HG03039 (cell line): ENCODE data around the gene NUP210.

Experiments
- ATAC-seq: cut with Tn5 transposase; IDR thresholded peaks from one replicate; pipeline ENCODE4 v1.9.1; 2021; ENCODE audit warnings: mild to moderate bottlenecking, moderate library complexity; ENCODE audit not compliant: unreplicated experiment

The NUP210 gene

DNA sequence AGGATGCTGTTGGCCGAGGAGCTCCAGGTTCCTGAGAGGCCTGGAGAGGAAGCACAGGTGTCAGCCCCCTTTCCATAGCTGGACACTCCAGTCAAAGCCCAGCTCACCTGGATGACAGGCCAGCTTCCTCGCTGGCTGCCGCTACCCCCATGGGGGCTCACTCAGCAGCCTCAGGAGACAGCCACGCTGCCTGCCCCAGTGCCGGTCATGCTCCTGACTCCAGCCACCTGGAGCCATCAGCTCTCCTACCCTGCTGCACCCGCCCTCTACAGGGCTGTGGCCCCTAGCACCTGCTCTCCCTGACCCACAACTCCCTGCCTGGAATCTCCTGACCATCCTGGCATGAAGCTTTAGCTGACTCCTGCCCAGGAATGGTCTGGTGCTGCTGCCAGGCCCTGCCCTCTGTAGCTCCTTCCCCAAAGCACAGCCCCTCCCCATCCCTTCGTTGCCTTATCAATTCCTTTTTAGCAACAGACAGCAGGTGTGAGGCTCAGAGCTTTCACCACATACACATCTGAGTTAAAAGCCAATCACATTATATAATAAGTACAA is 94.2 kb downstream of the NUP210 start:
- ATAC-seq = no peak

DNA sequence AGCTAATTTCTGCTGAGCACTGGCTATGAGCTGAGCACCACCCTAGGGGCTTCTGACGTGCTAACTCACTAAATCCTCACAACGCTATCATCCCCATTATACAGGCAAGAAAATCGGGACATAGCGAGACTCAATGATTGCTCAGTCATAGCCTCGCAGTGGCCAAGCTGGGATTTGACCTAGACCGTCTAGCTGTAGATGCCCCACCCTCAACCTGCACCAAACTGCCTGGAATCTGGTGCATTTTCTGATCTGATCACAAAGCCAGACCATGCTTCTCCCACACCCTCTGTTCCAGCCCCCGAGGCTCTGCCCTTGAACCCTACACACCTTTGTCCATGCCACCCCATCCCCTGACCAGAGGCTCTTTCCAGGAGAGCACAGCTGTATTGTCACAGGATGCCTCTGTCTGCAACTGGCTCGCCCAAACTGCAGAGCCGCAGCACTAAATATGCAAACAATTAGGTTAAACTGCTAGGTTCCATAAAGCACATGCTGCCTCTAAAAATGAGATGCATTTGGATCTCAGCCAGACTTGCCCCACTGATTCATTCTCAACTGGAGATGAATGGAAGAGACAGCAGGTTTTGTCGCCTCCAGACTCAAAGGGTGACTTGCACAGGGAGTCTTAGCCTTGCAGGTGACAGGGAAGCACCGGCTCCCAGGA is 95.2 kb downstream of the NUP210 start:
- ATAC-seq = no peak

DNA sequence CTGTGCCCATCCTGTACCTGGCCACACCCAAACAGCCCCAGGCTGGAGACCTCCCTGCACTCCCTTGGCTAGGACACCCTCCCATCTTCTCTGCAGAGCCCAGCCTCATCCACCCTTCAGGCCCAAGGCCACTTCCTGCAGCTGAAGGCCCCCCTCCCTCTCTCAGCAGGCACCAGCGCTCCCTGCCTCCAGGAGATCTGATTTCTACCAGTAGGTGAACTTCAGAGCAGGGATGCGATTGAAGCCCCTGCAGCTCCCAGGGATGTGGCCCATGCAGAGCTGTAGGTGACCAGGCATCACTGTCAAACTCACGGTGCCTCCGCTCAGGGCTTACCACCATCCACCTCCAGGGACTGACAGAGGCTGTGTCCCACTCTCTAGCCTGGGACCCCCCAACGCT is 96.3 kb downstream of the NUP210 start:
- no peak for ATAC-seq

DNA sequence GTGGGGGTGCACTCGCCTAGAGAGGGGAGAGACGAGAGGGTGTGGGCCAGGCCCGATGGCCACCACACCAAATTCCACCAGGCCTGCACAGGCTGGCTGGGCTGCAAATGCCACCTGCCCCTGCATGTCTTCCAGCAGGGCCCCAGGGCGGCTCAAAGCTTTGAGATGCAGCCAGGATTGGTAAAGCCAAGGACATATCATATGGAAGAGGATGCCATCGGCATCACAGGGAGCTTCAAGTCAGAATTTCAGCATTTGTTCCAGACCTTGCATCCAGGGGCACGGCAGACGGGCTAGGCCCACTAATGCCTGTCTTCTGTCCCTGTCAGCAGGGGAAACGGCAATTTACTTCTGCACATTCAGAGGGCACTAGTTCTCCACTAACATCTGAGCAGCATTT is 97.8 kb downstream of the NUP210 start:
- no peak for ATAC-seq

DNA sequence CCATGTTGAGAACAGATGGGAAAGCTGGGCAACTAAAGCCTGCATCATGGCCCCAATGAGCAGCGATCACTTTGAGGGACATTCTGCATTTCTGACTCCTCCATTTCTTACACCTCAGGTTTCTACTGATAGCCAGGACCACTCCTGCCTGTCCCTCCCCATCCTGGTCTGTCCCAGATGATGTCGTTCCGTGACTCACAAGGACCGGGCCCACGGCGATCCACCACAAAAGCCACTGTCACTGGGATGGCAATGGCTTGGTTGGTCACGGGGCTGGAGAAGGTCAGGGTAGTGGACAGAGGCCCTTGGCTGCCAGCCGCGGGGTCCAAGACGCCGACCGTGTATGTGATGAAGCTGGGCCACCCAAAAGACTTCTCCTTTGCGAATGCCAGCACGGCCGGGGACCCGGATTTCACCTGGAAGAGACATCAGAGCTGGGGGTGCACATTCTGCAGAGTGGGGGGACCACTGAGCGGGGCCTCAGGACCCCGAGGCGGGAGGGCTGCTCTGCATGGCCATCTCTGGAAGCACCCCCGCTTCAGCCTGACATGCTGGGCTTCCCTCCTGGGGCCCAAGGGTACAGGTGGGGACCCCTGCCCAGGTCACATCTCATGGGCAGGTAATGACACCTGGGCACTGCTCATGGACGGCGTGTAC is 100.4 kb downstream of the NUP210 start:
- no peak for ATAC-seq

DNA sequence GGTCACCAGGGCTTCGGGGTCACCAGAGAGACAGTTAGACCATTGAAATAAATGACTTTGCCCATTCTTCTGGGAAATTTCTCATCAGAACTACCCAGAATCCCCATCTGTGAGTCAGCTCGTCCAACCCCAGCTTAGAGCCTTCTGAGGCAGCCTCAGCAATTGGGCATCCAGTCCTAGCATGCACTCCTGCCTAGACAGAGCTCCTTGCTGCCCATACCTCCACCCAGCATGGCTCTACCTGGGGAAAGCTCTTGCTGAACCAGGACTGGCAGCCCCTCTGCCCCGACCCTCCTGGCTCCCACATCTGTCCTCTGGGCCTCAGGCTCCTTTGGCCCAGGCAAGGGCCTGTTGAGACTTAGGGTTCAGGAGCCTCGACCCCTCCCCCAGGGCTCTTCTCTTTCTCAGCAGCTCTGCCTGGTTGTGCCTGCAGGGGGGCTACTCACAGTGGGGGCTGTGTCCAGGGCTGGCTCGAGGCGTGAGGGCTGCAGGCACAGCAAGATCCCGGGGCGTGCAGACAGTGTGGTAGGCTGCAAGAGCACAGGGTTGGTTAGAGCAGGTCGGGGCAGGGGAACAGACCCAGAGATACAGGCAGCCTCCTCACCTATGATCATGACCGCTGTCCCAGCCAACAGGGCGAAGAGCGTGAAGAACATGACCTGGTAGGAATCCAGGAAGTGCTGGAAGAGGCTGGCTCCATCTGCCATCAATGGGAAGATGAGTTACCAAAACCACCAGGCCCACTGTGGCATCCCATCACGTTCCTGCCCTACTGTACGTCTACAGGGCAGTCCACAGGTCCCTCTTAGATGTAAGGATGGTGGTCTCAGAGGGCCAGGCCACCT is 101.3 kb downstream of the NUP210 start:
- no peak for ATAC-seq

DNA sequence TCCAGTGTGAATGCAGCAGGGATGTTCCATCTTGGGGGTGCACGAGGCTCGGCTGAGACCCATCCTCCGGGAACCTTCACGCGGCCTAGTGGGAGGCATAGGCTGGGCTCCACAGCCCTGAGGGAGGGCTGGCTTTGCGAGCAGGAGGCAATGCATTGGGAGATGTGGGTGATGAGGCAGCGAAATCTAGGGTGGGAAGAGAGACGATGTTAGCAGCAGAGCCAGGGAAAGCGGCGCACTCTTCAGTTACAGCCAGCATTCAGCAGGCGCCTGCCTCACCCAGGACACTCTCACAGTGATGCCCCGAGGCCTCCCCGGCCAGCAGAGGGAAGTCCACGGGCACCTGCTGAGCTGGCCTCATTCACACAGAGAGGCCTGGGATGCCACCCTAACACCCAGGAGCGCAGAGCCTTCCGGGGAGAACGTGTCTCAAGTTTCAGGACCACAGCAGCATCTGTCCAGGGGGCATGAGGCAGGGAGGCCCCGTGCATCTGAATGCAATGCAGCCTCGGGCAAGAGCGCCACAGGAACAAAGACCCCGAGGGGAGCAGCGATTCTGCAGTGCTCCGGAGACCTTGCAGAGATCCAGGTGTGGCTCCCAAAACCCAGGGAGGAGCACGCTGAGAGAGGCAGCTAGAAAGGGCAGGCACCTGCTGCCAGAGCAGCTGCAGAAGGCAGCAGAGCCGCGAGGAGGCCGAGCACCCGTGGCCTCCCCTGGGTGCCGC is 102.4 kb downstream of the NUP210 start:
- ATAC-seq = no peak

DNA sequence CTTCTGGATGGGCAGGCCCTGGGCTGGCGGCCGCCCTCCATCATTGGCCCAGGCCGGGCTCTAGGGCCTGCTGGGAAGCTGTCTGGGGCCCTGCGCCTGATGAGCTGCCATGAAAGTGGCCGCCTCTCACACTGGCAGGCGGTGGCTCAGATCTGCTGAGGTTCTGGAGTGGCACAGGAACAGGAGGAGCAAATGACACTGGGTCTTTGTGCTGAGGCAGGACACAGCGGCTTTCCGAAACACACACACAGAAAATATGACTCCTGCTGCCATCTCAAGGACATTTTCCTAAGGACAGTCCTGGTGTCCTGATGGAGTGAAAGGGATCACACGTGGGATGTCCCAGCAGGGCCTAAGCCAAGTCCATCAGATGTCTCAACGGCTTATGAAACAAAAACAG is 103.5 kb downstream of the NUP210 start:
- no peak for ATAC-seq

DNA sequence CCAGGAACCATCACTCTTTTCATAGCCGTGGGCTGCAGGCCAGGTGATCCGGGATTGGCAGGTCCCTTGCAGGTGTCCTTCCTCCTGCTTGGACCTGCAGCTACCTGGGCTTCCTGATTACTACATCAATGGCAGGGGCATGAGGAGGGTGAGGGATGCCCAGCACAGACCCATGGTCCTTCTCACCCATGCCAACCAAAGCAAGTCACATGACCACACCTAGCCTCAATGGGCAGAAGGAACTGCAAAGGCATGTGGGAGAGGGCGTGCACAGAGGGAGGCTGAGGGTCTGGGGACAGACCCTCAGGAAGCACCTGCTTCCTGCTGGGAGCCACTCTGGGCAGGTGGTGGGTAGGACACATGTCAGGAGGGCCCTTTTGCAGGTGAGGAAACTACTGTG is 105.2 kb downstream of the NUP210 start:
- no peak for ATAC-seq

DNA sequence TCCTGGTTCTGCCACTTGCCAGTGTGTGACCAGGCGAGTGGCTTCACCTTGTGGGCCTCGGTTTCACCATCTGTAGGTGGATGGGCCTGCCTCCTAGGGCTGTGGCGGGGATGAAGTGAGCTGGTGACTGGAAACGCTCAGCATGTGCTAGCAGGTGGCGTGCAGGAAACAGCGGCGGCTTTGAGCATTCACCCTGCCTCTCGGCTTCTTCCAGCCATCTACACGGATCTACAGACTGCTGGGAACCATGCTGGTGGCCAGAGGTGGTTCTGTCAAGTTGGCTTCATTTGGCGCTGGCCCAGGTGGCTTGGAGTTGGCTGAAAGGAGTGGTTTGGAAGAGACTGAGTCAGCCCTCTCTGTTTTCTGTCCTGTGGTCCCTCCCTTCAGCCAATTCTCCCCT is 106.3 kb downstream of the NUP210 start:
- ATAC-seq = no peak

DNA sequence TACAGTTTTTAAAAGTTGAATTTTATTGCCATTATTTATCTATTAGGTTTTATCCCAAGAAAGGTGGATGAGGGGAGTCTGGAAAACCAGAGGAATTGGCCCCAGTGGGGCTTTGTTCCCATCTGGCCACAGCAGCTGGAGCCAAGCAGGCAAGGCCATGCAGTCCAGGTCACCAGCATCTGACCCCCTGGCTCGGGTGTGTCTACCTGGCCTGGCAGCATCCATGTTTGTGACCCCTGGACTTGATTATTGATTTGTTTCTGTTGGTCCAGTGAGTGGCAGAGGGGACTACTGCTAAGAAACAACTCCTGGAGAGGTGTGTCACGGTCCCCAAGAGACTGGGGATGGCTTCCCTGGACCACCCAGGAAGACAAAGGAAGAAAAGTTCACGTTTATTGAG is 111.1 kb downstream of the NUP210 start:
- ATAC-seq = no peak

DNA sequence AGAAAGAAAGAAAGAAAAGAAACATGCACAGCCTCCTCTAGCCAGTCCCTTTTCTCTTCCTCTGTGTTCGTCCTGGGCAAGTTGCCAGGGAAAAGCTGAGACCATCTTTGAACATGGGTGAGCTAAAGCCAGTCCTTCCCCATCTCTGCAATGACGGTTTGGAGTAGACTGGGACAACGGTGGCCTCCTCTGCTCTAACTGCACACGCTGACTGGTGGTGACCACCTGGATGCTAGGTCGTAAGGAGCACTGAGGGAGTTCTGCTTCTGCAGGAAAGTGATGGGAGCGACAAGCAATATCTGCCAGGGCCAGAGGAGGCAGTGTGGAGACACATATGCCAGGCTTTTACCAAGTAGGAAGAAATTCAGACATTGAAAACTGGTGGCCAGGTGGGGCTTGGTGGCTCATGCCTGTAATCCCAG is 111.7 kb downstream of the NUP210 start:
- no peak for ATAC-seq

DNA sequence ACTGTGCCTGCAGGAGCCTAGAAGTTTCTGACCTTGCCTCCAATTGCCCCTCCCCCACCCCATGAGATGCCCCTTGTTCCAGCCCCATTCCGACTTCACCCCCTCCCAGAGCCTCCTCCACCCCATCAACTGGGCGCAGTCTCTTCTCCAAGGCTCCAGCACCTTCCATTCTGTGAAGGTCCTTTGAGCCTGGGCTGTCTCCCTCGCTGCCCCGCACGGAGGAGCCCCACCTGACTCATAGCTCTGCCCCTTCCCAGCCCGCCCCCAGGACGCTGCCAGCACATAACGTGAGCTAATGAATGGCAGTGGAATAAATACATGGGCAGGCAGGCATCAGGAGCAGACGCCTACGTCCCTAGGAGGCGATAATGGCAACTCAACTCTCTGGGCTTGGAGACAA is 113.1 kb downstream of the NUP210 start:
- ATAC-seq = no peak

DNA sequence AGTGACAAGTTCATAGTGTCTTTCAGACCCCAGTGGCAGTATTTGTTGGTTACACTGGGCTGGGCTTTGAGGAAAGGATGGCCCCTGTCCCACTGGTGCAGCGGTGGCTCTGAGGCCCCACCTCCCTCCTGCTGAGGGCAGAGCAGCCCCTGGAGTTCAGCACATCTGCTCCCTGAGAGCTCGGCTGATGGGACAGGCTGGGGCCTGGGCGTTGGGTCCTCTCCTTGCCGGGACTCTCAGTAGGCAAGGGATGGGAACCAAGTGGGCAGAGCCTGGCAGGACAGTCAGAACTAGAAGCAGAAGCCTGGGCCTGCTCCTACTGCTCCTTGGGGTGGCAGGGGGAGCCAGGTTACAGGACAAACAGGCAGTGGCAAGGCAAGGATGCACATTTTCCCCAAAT is 114.5 kb downstream of the NUP210 start:
- no peak for ATAC-seq

DNA sequence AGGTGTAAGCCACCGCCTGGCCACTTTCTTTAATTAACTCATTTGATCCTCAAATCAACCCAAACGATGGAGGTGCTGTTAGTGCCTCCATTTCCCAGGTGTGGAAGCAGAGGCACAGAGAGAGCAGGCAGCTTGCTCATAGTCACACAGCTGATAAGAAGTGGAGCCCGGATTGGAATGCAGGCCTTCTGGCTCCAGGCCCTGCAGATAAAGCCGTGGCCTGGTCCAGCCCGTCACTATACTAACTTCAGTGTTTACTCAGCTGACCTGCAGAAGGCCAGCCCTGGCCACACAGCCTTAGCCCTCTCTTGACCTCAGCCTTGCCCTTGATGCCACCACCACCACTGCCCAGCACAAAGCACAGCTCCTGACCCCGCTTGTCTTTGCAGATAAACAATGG is 116.7 kb downstream of the NUP210 start:
- no peak for ATAC-seq

DNA sequence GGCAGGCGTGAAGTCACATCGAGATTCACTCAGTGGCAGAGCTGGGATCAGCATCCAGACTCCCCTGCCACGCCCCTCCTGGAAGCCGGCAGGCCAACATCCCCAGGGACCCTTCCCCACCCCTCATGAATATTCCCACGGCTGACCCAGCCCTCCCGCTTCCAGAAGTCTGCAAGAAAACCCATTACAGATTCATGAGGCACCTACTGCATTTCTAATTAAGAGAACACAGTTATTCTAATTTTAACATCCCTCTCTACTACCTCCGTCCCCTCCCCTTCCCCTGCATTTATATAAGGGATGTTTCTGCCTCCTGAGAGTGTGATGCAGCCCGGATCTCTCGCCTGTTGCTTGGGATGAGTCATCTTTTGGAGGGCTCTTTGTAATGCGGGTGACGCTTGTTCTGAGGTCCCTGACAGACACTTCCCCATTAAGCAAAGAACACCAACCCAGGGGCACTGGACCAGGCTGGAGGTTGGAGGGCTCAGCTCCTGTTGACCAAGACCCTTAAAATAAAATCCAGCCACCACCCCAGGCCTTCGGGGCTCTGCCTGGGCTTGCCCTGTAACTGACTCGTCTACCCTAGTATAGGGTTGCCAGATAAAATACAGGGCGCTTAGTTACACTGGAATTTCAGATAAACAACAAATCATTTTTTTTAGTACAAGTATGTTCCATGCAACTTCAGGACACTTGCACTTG is 118.7 kb downstream of the NUP210 start:
- no peak for ATAC-seq

DNA sequence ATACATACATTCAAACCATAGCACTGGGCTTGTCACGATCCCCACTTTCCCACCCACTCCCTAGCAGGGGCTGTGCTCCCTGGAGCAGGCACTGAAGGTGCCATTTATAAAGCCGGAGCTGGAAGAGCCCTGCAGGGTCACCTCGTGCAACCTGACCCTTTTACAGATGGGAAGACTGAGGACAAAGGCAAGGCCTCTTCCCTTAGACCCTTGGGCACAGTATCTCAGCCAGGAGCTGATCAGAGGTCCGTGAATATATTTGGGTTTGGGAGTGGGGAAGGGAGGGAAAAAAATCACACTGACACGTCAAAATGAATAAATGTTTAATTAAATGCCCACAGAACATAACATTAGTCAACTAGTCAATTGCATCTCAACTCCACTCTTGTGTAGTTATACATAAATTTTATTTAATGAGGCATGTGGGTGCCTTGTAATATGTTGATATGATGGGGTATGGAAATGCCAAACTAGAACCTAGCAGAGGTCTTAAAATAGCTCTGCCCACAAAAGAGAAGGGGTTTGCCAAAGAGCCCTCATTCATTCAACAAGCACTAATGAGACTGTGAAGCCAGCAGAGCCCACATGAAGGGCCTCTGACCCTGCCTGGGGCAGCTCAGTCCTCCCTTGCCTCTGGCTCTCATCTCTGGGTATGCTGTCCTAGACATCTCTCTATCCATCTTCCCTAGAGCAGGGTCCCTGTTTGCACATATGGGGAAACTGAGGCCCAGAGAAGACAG is 119.4 kb downstream of the NUP210 start:
- no peak for ATAC-seq

DNA sequence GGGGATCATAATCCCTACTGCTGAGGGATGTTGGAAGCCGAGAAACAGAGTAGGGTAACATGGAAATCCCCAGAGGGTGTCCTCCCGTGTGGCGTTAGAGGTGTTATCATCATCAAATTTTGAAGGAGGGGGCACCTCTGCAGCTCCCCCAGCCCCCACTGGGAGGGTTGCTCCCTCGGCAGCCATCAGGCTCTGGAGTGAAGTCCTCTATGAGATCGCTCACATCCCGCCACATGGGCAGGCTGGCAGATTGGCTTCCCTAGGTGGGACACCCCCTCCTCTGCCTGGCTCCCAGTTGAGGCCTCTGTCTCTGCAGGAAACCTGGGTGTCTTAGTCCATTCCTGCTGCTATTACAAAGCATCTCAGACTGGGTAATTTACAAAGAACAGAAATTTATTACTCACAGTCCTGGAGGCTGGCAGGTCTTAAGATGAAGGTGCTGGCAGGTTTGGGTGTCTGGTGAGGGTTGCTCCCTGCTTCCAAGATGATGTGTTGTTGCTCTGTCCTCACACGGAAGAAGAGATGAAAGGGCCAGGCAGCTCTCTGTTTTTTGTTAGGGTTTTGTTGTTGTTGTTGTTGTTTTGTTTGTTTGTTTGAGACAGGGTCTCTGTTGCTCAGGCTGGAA is 120.5 kb downstream of the NUP210 start:
- ATAC-seq = no peak

DNA sequence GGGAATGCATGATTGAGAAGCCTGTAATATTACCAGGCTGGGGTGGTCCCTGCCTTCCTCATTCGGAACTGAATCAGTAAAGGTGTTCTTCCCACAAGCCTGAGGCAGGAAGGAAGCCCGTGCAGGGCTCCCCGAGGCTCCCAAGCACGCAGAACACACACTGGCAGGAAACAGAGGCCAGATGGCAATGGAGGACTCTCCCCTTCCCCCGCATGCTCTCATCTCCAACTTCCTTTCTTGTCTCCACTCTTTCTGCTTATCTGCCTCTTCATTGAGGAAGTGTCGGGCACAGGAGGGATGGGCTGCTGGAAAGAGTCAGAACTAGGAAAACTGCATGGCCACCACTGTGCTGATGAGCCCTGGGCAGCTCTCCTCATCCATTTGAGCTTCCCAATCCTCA is 123.5 kb downstream of the NUP210 start:
- no peak for ATAC-seq
